Measurements from ENCODE around the gene PRMT7. TPM values are rescaled to one million over a fixed set of nuclear protein-coding genes. Genes with fewer than 3 reads are reported as not detected.
A peak's percentile ranks its signal among the peaks of the same experiment; 100 is the strongest.
"Not testable (repeated sequence)": the region's sequence is repeated elsewhere in the genome, so short reads cannot be mapped to it uniquely, and the experiment has no call there.

The PRMT7 gene
- total RNA-seq, 1 experiment from 2014 or later, result 44.6 TPM

DNA sequence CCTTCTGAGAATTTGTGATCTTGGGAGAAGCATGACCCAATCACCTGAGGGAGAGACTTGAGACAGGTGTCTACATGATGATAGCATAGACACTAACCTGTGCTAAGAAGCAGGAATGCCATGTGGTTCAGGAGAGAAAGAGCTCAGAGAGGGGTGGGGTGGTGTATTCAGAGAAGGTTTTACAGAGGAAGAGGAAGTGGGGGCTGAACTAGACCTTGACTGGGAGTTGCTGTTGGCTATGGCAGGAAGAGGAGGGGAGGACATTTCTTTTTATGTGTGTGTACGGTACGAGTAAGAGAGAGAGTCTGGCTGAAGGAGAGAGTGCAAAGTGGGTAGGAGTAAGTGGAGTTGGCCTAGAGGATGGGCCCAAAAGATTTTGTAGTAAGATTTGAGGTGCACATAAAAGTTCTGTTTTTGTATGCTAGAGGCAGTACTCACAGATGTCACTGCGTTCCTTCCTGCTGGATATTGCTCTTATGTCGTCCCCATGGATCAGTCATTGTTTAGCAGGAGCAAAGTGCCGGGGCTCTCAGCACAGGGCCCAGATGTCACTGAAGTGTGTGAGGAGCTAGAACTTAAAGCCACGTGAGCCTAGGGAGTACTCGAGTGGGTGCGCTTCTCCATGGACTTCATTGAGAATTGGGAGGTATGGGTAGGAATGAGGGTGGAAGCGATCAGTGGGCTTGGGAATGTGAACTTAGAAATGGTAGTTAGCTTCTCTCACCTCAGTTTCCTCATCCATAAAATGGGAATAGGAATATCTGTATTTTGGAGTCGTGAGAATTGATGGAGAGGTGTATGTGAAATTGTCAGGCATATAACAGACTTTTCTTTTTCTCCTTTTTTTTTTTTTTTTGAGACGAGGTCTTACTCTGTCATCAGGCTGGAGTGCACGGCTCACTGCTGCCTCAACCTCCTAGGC is 24.4 kb upstream of the PRMT7 start:
- no peaks in the 10 kb centered on the region for H3K27me3 ChIP-seq (ENCODE audit: low read length)
- H3K4me3 ChIP-seq (ENCODE audit: low read length), result no peak overlapping the region
- H2AFZ ChIP-seq (ENCODE audit: low read length), result no peak overlapping the region
- H4K20me1 ChIP-seq (ENCODE audit: insufficient read depth, low read depth, low read length), result peaks cover 8% of the 10 kb centered on the region; the same call in 1 of the 2 replicates
- DNase-seq, result no peak
- no peaks in the 10 kb centered on the region for H3K9me3 ChIP-seq (ENCODE audit: low read length)
- peak overlapping the region; percentile 85 for H3K4me2 ChIP-seq (ENCODE audit: low read depth, low read length, poor library complexity, severe bottlenecking)
- no peak overlapping the region for H3K9ac ChIP-seq (ENCODE audit: low read length)
- H3K79me2 ChIP-seq (ENCODE audit: low read length), result peaks cover 57% of the 10 kb centered on the region
- H3K4me1 ChIP-seq (ENCODE audit: low read length), result peaks cover 100% of the 10 kb centered on the region
- H3K27ac ChIP-seq (ENCODE audit: low read length), result peak overlapping the region; percentile 98
- peaks cover 25% of the 10 kb centered on the region for H3K36me3 ChIP-seq (ENCODE audit: insufficient read depth, low read length)
- H3K9me2 ChIP-seq (replicated peaks; ENCODE audit: insufficient read depth, low read length), result no peaks in the 10 kb centered on the region

DNA sequence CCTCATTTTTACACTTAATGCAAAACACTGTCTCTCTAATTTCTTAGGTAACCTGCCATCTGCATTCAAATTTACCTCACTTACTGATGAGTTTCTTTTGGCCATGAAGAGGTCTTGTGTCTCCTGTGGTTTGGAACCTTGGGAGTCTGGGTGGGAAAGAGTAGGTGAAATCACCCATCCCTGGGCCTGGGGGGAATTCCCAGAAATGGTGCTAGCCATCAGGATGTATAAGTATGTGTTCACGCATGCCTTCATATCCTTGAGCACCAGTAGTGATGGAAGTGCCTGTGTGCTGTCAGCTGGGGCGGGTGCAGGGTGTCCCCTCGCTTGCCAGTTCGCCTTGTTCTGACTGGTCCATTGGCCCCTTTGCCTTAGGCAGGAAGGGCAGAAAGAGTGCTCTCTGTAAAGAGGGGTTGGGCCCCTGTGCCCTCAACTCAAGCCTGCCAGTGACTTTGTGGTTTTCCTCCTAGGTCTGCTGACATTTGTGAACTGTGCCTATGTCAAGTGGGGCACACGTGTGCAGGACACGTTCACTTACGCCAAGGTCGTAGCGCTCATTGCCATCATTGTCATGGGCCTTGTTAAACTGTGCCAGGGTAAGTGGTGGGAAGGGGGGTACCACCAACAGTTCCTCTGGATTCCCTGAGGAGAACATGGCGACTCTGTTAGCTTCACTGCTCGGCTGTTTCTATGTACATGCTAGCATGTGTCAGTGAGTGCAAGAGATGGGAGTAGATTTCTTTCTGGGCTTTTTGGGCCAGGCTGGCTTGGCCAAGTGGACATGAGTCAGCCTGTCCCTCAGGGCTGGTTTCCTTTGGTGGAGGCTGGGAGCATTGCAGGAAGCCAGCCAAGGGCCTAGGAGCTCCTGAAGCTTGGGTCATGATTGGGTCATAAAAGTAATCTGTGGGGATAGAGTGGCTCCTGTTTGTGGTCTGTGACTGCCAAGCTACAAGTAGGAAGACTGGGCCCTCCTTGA is 23.3 kb upstream of the PRMT7 start:
- Histone ChIP-seq H3K27ac (ENCODE audit: low read length) (peak overlapping the region; percentile 91), H3K4me2 (ENCODE audit: low read depth, low read length, poor library complexity, severe bottlenecking) (no peak overlapping the region), H3K9me2 (replicated peaks; ENCODE audit: insufficient read depth, low read length) (no peaks in the 10 kb centered on the region), H4K20me1 (ENCODE audit: insufficient read depth, low read depth, low read length) (peaks cover 8% of the 10 kb centered on the region; the same call in 1 of the 2 replicates), H3K4me1 (ENCODE audit: low read length) (peaks cover 89% of the 10 kb centered on the region), H2AFZ (ENCODE audit: low read length) (no peak overlapping the region), H3K27me3 (ENCODE audit: low read length) (no peaks in the 10 kb centered on the region), H3K9ac (ENCODE audit: low read length) (no peak overlapping the region), H3K36me3 (ENCODE audit: insufficient read depth, low read length) (peaks cover 25% of the 10 kb centered on the region), H3K9me3 (ENCODE audit: low read length) (no peaks in the 10 kb centered on the region), H3K4me3 (ENCODE audit: low read length) (no peak overlapping the region), H3K79me2 (ENCODE audit: low read length) (peaks cover 59% of the 10 kb centered on the region)
- no peak for DNase-seq

DNA sequence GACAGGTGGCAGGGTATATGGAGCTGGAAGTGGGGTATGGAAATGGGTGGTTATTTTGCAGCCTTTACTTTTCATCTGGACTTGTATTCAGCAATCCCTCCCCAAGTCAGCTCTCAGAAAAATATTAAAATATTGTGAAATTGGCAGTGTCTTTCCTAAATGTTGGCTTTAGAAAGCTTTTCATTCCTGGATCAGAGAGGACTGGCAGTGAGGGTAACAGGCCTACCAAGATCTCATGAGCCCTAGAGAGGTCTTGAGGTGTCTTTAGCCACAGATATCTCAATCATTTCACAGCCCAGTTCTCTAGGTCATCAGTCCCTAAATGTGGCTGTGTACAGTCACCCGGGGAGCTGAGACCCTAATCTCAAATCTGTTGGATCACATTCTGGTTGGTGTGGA is 22.6 kb upstream of the PRMT7 start:
- no peaks in the 10 kb centered on the region for H3K9me2 ChIP-seq (replicated peaks; ENCODE audit: insufficient read depth, low read length)
- H3K4me2 ChIP-seq (ENCODE audit: low read depth, low read length, poor library complexity, severe bottlenecking), result no peak overlapping the region
- H3K9me3 ChIP-seq (ENCODE audit: low read length), result no peaks in the 10 kb centered on the region
- no peak for DNase-seq
- no peaks in the 10 kb centered on the region for H3K27me3 ChIP-seq (ENCODE audit: low read length)
- no peak overlapping the region for H3K4me3 ChIP-seq (ENCODE audit: low read length)
- H3K9ac ChIP-seq (ENCODE audit: low read length), result no peak overlapping the region
- H3K4me1 ChIP-seq (ENCODE audit: low read length), result peaks cover 82% of the 10 kb centered on the region
- H3K27ac ChIP-seq (ENCODE audit: low read length), result peak overlapping the region; percentile 91
- H3K79me2 ChIP-seq (ENCODE audit: low read length), result peaks cover 58% of the 10 kb centered on the region
- no peak overlapping the region for H2AFZ ChIP-seq (ENCODE audit: low read length)
- H4K20me1 ChIP-seq (ENCODE audit: insufficient read depth, low read depth, low read length), result peaks cover 8% of the 10 kb centered on the region; the same call in 1 of the 2 replicates
- H3K36me3 ChIP-seq (ENCODE audit: insufficient read depth, low read length), result peaks cover 28% of the 10 kb centered on the region

DNA sequence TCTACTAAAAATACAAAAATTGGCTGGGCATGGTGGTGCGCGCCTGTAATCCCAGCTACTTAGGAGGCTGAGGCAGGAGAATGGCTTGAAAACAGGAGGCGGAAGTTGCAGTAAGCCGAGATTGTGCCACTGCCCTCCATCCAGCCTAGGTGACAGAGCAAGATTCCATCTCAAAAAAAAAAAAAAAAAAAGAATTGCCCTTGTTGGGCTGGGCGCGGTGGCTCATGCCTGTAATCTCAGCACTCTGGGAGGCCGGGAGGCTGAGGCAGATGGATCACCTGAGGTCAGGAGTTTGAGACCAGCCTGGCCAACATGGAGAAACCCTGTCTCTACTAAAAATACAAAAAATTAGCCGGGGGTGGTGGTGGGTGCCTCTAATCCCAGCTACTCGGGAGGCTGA is 22.0 kb upstream of the PRMT7 start:
- H3K9me2 ChIP-seq (replicated peaks; ENCODE audit: insufficient read depth, low read length); DNase-seq; H3K9me3 ChIP-seq (ENCODE audit: low read length); H4K20me1 ChIP-seq (ENCODE audit: insufficient read depth, low read depth, low read length); H3K4me3 ChIP-seq (ENCODE audit: low read length); H3K27me3 ChIP-seq (ENCODE audit: low read length); H2AFZ ChIP-seq (ENCODE audit: low read length): not testable (repeated sequence)
- Histone ChIP-seq H3K36me3 (ENCODE audit: insufficient read depth, low read length) (peaks cover 28% of the 10 kb centered on the region), H3K79me2 (ENCODE audit: low read length) (peaks cover 55% of the 10 kb centered on the region), H3K4me2 (ENCODE audit: low read depth, low read length, poor library complexity, severe bottlenecking) (peak overlapping the region; percentile 58), H3K4me1 (ENCODE audit: low read length) (peaks cover 77% of the 10 kb centered on the region), H3K9ac (ENCODE audit: low read length) (peak overlapping the region; percentile 34; the same call in 1 of the 2 replicates), H3K27ac (ENCODE audit: low read length) (peak overlapping the region; percentile 91)

DNA sequence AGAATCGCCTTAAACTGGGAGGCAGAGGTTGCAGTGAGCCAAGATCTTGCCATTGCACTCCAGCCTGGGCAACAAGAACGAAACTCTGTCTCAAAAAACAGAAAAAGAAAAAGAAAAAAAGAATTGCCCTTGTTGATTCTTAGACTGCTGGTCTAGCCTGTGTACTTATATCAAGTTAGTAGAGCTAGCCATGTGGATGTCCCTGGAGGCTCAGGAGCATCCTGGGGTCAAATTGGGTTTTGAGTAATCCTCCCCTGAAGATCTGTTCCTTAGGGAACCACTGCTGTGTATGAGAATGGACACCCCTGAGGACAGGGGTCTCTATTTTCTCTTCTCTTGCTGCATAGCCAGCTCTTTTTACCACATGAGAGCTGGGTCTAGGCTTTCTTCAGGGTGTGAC is 21.6 kb upstream of the PRMT7 start:
- Histone ChIP-seq H3K4me3 (ENCODE audit: low read length) (0 out of 2 replicates have a peak overlapping the region, but pooled peaks have one; percentile 17), H3K36me3 (ENCODE audit: insufficient read depth, low read length) (peaks cover 28% of the 10 kb centered on the region), H3K9me3 (ENCODE audit: low read length) (no peaks in the 10 kb centered on the region), H3K9me2 (replicated peaks; ENCODE audit: insufficient read depth, low read length) (no peaks in the 10 kb centered on the region), H3K27me3 (ENCODE audit: low read length) (no peaks in the 10 kb centered on the region), H3K9ac (ENCODE audit: low read length) (peak overlapping the region; percentile 34; the same call in 1 of the 2 replicates), H3K27ac (ENCODE audit: low read length) (peak overlapping the region; percentile 91), H3K4me1 (ENCODE audit: low read length) (peaks cover 73% of the 10 kb centered on the region), H2AFZ (ENCODE audit: low read length) (no peak overlapping the region), H3K4me2 (ENCODE audit: low read depth, low read length, poor library complexity, severe bottlenecking) (peak overlapping the region; percentile 58), H4K20me1 (ENCODE audit: insufficient read depth, low read depth, low read length) (peaks cover 8% of the 10 kb centered on the region; the same call in 1 of the 2 replicates), H3K79me2 (ENCODE audit: low read length) (peaks cover 54% of the 10 kb centered on the region)
- no peak for DNase-seq

DNA sequence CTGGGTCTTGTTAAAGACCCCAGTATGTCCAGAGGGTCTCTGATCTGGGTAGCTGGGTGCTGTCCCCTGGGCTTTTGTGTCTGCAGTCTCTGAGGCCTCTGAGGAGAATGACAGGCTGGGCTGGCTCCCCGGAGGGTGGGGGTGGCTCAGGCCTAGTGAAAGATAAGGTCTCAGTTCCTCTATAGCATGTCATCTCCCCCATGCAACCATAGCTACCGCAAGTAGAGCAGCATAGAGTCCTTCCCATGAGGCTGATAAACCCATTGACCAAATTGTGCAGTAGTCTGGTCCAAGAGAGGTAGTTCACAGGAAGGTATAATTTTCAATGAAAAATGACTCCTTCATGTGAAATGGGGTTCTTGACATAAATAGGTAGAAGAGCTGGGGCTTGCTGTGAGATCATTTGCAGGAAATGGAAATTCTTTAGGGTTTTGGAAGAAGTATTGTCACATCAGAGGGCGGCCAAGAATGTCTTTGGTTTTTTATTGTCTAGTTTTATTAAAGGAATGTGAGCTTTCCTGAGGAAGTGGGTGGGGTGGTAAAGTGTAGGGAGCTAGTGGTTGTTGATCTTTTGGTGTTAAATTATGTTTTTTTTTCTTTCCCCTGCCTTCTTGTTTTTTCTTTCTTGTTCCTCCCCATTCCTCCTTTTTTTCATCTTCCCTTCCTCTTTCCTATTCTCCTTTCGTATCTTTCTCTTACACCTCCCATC is 21.0 kb upstream of the PRMT7 start:
- H3K9ac ChIP-seq (ENCODE audit: low read length), result peak overlapping the region; percentile 34
- H3K27me3 ChIP-seq (ENCODE audit: low read length), result no peaks in the 10 kb centered on the region
- H3K9me3 ChIP-seq (ENCODE audit: low read length), result no peaks in the 10 kb centered on the region
- peaks cover 28% of the 10 kb centered on the region for H3K36me3 ChIP-seq (ENCODE audit: insufficient read depth, low read length)
- peaks cover 67% of the 10 kb centered on the region for H3K4me1 ChIP-seq (ENCODE audit: low read length)
- H3K9me2 ChIP-seq (replicated peaks; ENCODE audit: insufficient read depth, low read length), result no peaks in the 10 kb centered on the region
- peaks cover 50% of the 10 kb centered on the region for H3K79me2 ChIP-seq (ENCODE audit: low read length)
- peak overlapping the region; percentile 58 for H3K4me2 ChIP-seq (ENCODE audit: low read depth, low read length, poor library complexity, severe bottlenecking)
- H4K20me1 ChIP-seq (ENCODE audit: insufficient read depth, low read depth, low read length), result peaks cover 8% of the 10 kb centered on the region; the same call in 1 of the 2 replicates
- DNase-seq, result peak; percentile 92
- no peak overlapping the region for H2AFZ ChIP-seq (ENCODE audit: low read length)
- H3K4me3 ChIP-seq (ENCODE audit: low read length), result peak overlapping the region; percentile 17; the same call in 1 of the 2 replicates
- peak overlapping the region; percentile 91 for H3K27ac ChIP-seq (ENCODE audit: low read length)

DNA sequence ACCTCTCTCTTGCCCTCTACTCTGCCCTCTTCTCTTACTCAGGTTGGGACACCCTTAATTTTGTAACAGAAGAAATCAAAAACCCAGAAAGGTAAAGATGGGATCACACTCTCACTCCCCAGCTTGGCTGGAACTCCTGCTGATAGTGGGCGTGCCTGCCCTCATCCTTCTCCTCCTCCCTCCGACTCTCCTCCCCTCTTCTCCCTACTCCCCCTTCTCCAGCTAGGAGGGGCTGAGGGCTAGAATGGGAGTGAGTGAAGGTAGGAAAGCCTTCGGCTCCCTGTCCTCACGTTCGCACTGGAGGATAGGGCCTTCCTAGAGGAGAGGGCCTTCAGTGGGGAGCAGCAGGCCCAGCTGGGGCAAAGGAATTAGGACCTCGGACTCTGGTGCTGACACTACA is 20.4 kb upstream of the PRMT7 start:
- Histone ChIP-seq H3K4me1 (ENCODE audit: low read length) (peaks cover 60% of the 10 kb centered on the region), H3K9ac (ENCODE audit: low read length) (peak overlapping the region; percentile 14), H3K27ac (ENCODE audit: low read length) (peak overlapping the region; percentile 91), H2AFZ (ENCODE audit: low read length) (no peak overlapping the region), H3K27me3 (ENCODE audit: low read length) (no peaks in the 10 kb centered on the region), H3K79me2 (ENCODE audit: low read length) (peaks cover 46% of the 10 kb centered on the region), H3K9me2 (replicated peaks; ENCODE audit: insufficient read depth, low read length) (no peaks in the 10 kb centered on the region), H3K4me2 (ENCODE audit: low read depth, low read length, poor library complexity, severe bottlenecking) (peak overlapping the region; percentile 58), H4K20me1 (ENCODE audit: insufficient read depth, low read depth, low read length) (peaks cover 6% of the 10 kb centered on the region; the same call in 1 of the 2 replicates), H3K4me3 (ENCODE audit: low read length) (peak overlapping the region; percentile 5; the same call in 1 of the 2 replicates), H3K9me3 (ENCODE audit: low read length) (no peaks in the 10 kb centered on the region), H3K36me3 (ENCODE audit: insufficient read depth, low read length) (peaks cover 30% of the 10 kb centered on the region)
- DNase-seq, result no peak
